MM.1S (cell line): ENCODE data around the gene DNAJB4.

Experiments
- DNase-seq: peaks from one replicate; pipeline ENCODE4 v3.0.0-alpha.2; 2015
- H2AFZ ChIP-seq: fragments of 300-600 bp; sonication (generic); 2 replicates; pipeline ENCODE4 v1.6.0; 2016; ENCODE audit warnings: antibody characterized with exemption, low read length
- H3F3A ChIP-seq: fragments of 300-600 bp; sonication (generic); 2 replicates; pipeline ENCODE4 v1.6.1; 2016; ENCODE audit warnings: mild to moderate bottlenecking, antibody characterized with exemption, low read length, moderate library complexity, mixed read lengths; ENCODE audit not compliant: insufficient read depth
- H3K27ac ChIP-seq: fragments of 300-600 bp; sonication (generic); 2 replicates; pipeline ENCODE4 v1.5.1; 2016; ENCODE audit warnings: mild to moderate bottlenecking, low read length
- H3K27me3 ChIP-seq: fragments of 300-600 bp; sonication (generic); replicated peaks from 2 replicates; pipeline ENCODE4 v1.6.0; 2016; ENCODE audit warnings: low read length; ENCODE audit not compliant: insufficient read depth
- H3K36me3 ChIP-seq: fragments of 300-600 bp; sonication (generic); replicated peaks from 2 replicates; pipeline ENCODE4 v1.6.1; 2016; ENCODE audit warnings: mild to moderate bottlenecking, low read length, mixed read lengths; ENCODE audit not compliant: insufficient read depth
- H3K4me1 ChIP-seq: fragments of 300-600 bp; sonication (generic); 2 replicates; pipeline ENCODE4 v1.6.1; 2016; ENCODE audit warnings: low read length, mixed read lengths
- H3K4me2 ChIP-seq: fragments of 300-600 bp; sonication (generic); 2 replicates; pipeline ENCODE4 v1.6.0; 2016; ENCODE audit warnings: low read depth, low read length
- H3K4me3 ChIP-seq: fragments of 300-600 bp; sonication (generic); 2 replicates; pipeline ENCODE4 v1.5.1; 2016; ENCODE audit warnings: low read length, mixed read lengths
- H3K79me2 ChIP-seq: fragments of 300-600 bp; sonication (generic); 2 replicates; pipeline ENCODE4 v1.6.1; 2016; ENCODE audit warnings: mixed run types, low read length, mixed read lengths
- H3K9ac ChIP-seq: fragments of 300-600 bp; sonication (generic); 2 replicates; pipeline ENCODE4 v1.6.1; 2016; ENCODE audit warnings: low read length, mixed read lengths
- H3K9me2 ChIP-seq: fragments of 300-600 bp; sonication (generic); replicated peaks from 2 replicates; pipeline ENCODE4 v1.6.1; 2016; ENCODE audit warnings: mild to moderate bottlenecking, low read length, mixed read lengths; ENCODE audit not compliant: insufficient read depth
- H3K9me3 ChIP-seq: fragments of 300-600 bp; sonication (generic); replicated peaks from 2 replicates; pipeline ENCODE4 v1.6.1; 2016; ENCODE audit warnings: mild to moderate bottlenecking, low read length, mixed read lengths; ENCODE audit not compliant: insufficient read depth
- H4K20me1 ChIP-seq: fragments of 300-600 bp; sonication (generic); 2 replicates; pipeline ENCODE4 v1.6.1; 2016; ENCODE audit warnings: mild to moderate bottlenecking, low read length, moderate library complexity, mixed read lengths; ENCODE audit not compliant: insufficient read depth
- CTCF ChIP-seq: fragments of 300-600 bp; sonication (generic); IDR thresholded peaks from 2 replicates; pipeline ENCODE4 v1.5.1; 2016; ENCODE audit warnings: antibody characterized with exemption, low read length, mixed read lengths
- EZH2 ChIP-seq: fragments of 300-600 bp; sonication (generic); optimal IDR thresholded peaks from 2 replicates; pipeline ENCODE3; 2017; ENCODE audit warnings: low read depth, mild to moderate bottlenecking, antibody characterized with exemption, low read length, mixed read lengths
- EZH2phosphoT487 ChIP-seq: fragments of 300-600 bp; sonication (generic); IDR thresholded peaks from 2 replicates; pipeline ENCODE4 v1.6.1; 2018; ENCODE audit warnings: antibody characterized with exemption, low read length

DNAJB4 gene

GRCh38 chr1:78005755-78006154 is 1.0 kb downstream of the DNAJB4 start:
- peak overlapping the region; percentile 68; the same call in 1 of the 2 replicates for H3K9ac ChIP-seq
- H2AFZ ChIP-seq: no peak overlapping the region
- peaks cover 27% of the 10 kb centered on the region for H3F3A ChIP-seq
- H3K9me2 ChIP-seq: no peaks in the 10 kb centered on the region
- peak overlapping the region; percentile 69 for H3K4me3 ChIP-seq
- no peak for TF ChIP-seq CTCF
- no peak for TF ChIP-seq EZH2
- TF ChIP-seq EZH2phosphoT487: no peak
- no peak for DNase-seq
- peak overlapping the region; percentile 87; the same call in 1 of the 2 replicates for H3K27ac ChIP-seq
- H3K27me3 ChIP-seq: no peaks in the 10 kb centered on the region
- H3K9me3 ChIP-seq: no peaks in the 10 kb centered on the region
- no peaks in the 10 kb centered on the region for H3K36me3 ChIP-seq
- H4K20me1 ChIP-seq: no peaks in the 10 kb centered on the region
- peak overlapping the region; percentile 44 for H3K4me2 ChIP-seq
- H3K4me1 ChIP-seq: peaks cover 20% of the 10 kb centered on the region
- H3K79me2 ChIP-seq: peaks cover 52% of the 10 kb centered on the region

- H3K9me2 ChIP-seq: no peaks in the 10 kb centered on the region
- H3K4me3 ChIP-seq: peak overlapping the region; percentile 69
- H3K9me3 ChIP-seq: no peaks in the 10 kb centered on the region
- peaks cover 58% of the 10 kb centered on the region for H3K79me2 ChIP-seq
- no peaks in the 10 kb centered on the region for H4K20me1 ChIP-seq
- TF ChIP-seq CTCF (no peak), EZH2phosphoT487 (no peak), EZH2 (no peak)
- H3K36me3 ChIP-seq: no peaks in the 10 kb centered on the region
- H3K27ac ChIP-seq: no peak overlapping the region
- H3K27me3 ChIP-seq: no peaks in the 10 kb centered on the region
- peaks cover 20% of the 10 kb centered on the region for H3K4me1 ChIP-seq
- H2AFZ ChIP-seq: no peak overlapping the region
- DNase-seq: no peak
- peak overlapping the region; percentile 68; the same call in 1 of the 2 replicates for H3K9ac ChIP-seq
- H3K4me2 ChIP-seq: peak overlapping the region; percentile 44
- H3F3A ChIP-seq: peaks cover 27% of the 10 kb centered on the region
Observed at GRCh38 chr1:78006521-78006920, 1.8 kb downstream of the DNAJB4 start.

GRCh38 chr1:78007677-78008341 is 3.1 kb downstream of the DNAJB4 start:
- H3K27ac ChIP-seq: no peak overlapping the region

More at GRCh38 chr1:78007677-78008341, 3.1 kb downstream of the DNAJB4 start:
- peak overlapping the region; percentile 31; the same call in 1 of the 2 replicates for H3K4me2 ChIP-seq
- H3K4me3 ChIP-seq: no peak overlapping the region
- no peaks in the 10 kb centered on the region for H3K36me3 ChIP-seq
- H2AFZ ChIP-seq: no peak overlapping the region
- peaks cover 58% of the 10 kb centered on the region for H3K79me2 ChIP-seq
- H3K9ac ChIP-seq: no peak overlapping the region
- H3F3A ChIP-seq: peaks cover 27% of the 10 kb centered on the region
- H4K20me1 ChIP-seq: no peaks in the 10 kb centered on the region
- TF ChIP-seq CTCF (no peak), EZH2phosphoT487 (no peak), EZH2 (no peak)
- peaks cover 20% of the 10 kb centered on the region for H3K4me1 ChIP-seq
- no peaks in the 10 kb centered on the region for H3K9me3 ChIP-seq
- no peak for DNase-seq
- H3K9me2 ChIP-seq: no peaks in the 10 kb centered on the region
- H3K27me3 ChIP-seq: no peaks in the 10 kb centered on the region
